Upper lobe of left lung (tissue), 6 donors: Measurements from ENCODE around the gene ANKRD44. TPM values are rescaled to one million over a fixed set of nuclear protein-coding genes. Genes with fewer than 3 reads are reported as not detected.

Experiments used
- ATAC-seq, 2 donors: fragments of 200-7000 bp; cut with Tn5 transposase; one replicate each; pipeline ENCODE4 v1.9.1; 2022; ENCODE audit warnings: mild to moderate bottlenecking in 2 of 2, moderate library complexity in 2 of 2; ENCODE audit not compliant: low FRiP score in 2 of 2
- DNase-seq, 2 donors: peaks; one replicate each; pipeline ENCODE4 v3.0.0-alpha.2; 2019 to 2020
- H3K27ac ChIP-seq, 4 donors: fragments of 200-600 bp; sonication (generic); one replicate each; pipeline ENCODE4 v1.5.1; 2016 to 2019
- H3K27me3 ChIP-seq, 4 donors: fragments of 200-600 bp; sonication (generic); one replicate each; pipeline ENCODE4 v1.5.1; 2017 to 2019
- H3K36me3 ChIP-seq, 4 donors: fragments of 200-600 bp; sonication (generic); one replicate each; pipeline ENCODE4 v1.5.1; 2016 to 2019
- H3K4me1 ChIP-seq, 4 donors: fragments of 200-600 bp; sonication (generic); one replicate each; pipeline ENCODE4 v1.5.1; 2018 to 2019
- H3K4me3 ChIP-seq, 4 donors: fragments of 200-600 bp; sonication (generic); one replicate each; pipeline ENCODE4 v1.5.1; 2017 to 2019; ENCODE audit warnings: mild to moderate bottlenecking in 2 of 4, moderate library complexity in 1 of 4
- H3K9me3 ChIP-seq, 4 donors: fragments of 200-600 bp; sonication (generic); one replicate each; pipeline ENCODE4 v1.5.1; 2018 to 2019
- EP300 ChIP-seq, 4 donors: sonication (generic); formaldehyde crosslinking; IDR thresholded peaks; one replicate each; pipeline ENCODE4 v1.5.1; 2017; ENCODE audit warnings: antibody characterized with exemption in 4 of 4, control low read depth in 2 of 4
- POLR2A ChIP-seq, 4 donors: fragments of 450-650 bp; IDR thresholded peaks; one replicate each; pipeline ENCODE4 v1.5.1; 2016 to 2017; ENCODE audit warnings: antibody characterized with exemption in 4 of 4, mild to moderate bottlenecking in 2 of 4
- POLR2AphosphoS5 ChIP-seq, 2 donors: sonication (generic); formaldehyde crosslinking; IDR thresholded peaks; one replicate each; pipeline ENCODE4 v1.5.1; 2017; ENCODE audit warnings: antibody characterized with exemption in 2 of 2
- WGBS, 2 donors: methylation state at CpG; one replicate each; pipeline ENCODE4 v1.1.5; 2017 to 2018; 5-methylcytosine and 5-hydroxymethylcytosine counted together
- total RNA-seq, 6 donors: library from RNA; depleted of rRNA in 4 of 6; stranded (reverse); fragments of >200 nt in 4 of 6; gene quantifications; one replicate each; pipeline versions ENCODE4 v1.1.0 to v1.2.1, GENCODE V29; 2016 to 2021
- TF ChIP-seq, protein P1 (sequence below), 6 experiments: fragments of 450-650 bp in 4 of 6; fragments of 200-600 bp in 2 of 6; sonication (generic) in 2 of 6; IDR thresholded peaks; one replicate each; pipeline ENCODE4 v1.5.1; 2016 to 2019; ENCODE audit warnings: antibody characterized with exemption in 6 of 6
- donor health status: DM: no; HTN: no; CAD: no; lungs with moderate emphysema.
- donor health status: DM: no; HTN: yes; CAD: no; lungs with severe emphysema.

Gene ANKRD44
- total RNA-seq, 6 donors from 2014 or later, result 41.0 to 91.1 (median 61.7) TPM

DNA sequence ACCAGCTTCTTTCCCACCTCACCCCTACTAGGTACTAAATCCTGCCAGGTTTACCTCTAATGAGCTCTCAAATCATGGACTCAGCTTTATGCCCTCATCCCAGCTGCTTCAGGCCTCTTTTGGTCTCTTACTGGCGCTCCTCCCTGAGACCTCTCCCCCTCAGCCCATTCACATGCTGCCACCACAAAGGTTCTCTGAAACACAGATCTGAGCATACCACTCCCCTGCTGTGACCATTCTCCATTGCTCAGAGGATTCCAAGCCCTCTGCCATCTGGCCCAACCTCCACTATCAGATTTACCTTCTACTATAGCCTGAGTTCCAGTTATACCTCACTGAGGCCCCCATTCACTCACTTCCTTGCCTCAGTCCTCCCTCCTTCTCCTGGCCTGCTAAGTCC lies 174.8 kb downstream of the ANKRD44 start:
- TF ChIP-seq POLR2A (IDR thresholded peaks at IDR 0.05) (no peak), EP300 (IDR thresholded peaks at IDR 0.05) (no peak), POLR2AphosphoS5 (IDR thresholded peaks at IDR 0.05) (no peak)
- TF ChIP-seq, protein P1, sequence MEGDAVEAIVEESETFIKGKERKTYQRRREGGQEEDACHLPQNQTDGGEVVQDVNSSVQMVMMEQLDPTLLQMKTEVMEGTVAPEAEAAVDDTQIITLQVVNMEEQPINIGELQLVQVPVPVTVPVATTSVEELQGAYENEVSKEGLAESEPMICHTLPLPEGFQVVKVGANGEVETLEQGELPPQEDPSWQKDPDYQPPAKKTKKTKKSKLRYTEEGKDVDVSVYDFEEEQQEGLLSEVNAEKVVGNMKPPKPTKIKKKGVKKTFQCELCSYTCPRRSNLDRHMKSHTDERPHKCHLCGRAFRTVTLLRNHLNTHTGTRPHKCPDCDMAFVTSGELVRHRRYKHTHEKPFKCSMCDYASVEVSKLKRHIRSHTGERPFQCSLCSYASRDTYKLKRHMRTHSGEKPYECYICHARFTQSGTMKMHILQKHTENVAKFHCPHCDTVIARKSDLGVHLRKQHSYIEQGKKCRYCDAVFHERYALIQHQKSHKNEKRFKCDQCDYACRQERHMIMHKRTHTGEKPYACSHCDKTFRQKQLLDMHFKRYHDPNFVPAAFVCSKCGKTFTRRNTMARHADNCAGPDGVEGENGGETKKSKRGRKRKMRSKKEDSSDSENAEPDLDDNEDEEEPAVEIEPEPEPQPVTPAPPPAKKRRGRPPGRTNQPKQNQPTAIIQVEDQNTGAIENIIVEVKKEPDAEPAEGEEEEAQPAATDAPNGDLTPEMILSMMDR (IDR thresholded peaks at IDR 0.05), result no peak
- ATAC-seq, result no peak
- H3K4me1 ChIP-seq, result peaks cover 5 to 14% (median 12%) of the 10 kb centered on the region in 4 donors
- H3K27ac ChIP-seq, result no peak overlapping the region
- H3K9me3 ChIP-seq, result no peaks in the 10 kb centered on the region
- H3K4me3 ChIP-seq, result no peak overlapping the region
- no peaks in the 10 kb centered on the region for H3K27me3 ChIP-seq
- no peak for DNase-seq
- WGBS, 2 donors, result 100% methylated on average over 1 of the region's 1 CpG
- H3K36me3 ChIP-seq, result peaks cover 0 to 10% (median 1%) of the 10 kb centered on the region in 4 donors

DNA sequence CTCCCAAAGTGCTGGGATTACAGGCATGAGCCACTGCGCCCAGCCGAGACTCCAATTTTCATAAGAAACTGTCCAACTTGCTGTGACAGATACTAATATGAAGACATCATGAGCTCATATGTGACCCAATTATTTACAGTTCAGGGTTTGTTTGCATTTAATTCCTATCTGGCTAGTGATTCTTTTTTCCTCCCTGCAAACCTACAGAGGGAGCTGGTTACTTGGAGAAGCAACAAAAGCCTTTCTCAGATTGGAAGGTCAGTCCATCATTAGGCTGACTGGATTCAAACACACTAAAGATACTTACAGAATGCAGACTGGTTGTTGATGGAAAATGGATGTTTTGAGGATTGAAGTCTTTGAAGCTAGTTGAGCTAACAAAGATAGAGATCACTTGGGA lies 176.4 kb downstream of the ANKRD44 start:
- H3K4me1 ChIP-seq, result peaks cover 5 to 14% (median 12%) of the 10 kb centered on the region in 4 donors
- no peaks in the 10 kb centered on the region for H3K9me3 ChIP-seq
- no peak for ATAC-seq
- H3K4me3 ChIP-seq, result no peak overlapping the region
- no peaks in the 10 kb centered on the region for H3K27me3 ChIP-seq
- H3K36me3 ChIP-seq, result peaks cover 0 to 10% (median 1%) of the 10 kb centered on the region in 4 donors
- no peak overlapping the region for H3K27ac ChIP-seq
- WGBS, 2 donors, result 93 to 100% methylated on average over 2 of the region's 2 CpGs
- DNase-seq, result no peak
- TF ChIP-seq POLR2AphosphoS5 (IDR thresholded peaks at IDR 0.05) (no peak), EP300 (IDR thresholded peaks at IDR 0.05) (no peak), POLR2A (IDR thresholded peaks at IDR 0.05) (no peak)
- TF ChIP-seq, protein P1 (IDR thresholded peaks at IDR 0.05), result no peak

DNA sequence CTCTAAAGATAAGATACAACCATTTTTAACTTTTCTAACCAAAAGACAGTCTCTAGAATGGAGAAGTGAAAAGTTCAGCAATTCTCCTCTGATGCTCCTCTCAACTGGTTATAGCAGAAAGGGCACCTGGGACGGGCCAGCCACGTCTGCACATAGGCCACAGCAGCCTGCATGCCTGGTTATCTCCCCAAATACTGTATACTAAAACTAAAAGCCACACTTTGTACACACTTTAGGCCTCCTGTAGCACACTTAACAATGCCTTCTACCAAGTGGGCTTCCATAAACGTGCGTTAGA lies 179.1 kb downstream of the ANKRD44 start:
- 87 to 94% methylated on average over 4 of the region's 4 CpGs for WGBS, 2 donors
- no peaks in the 10 kb centered on the region for H3K4me1 ChIP-seq
- no peak overlapping the region for H3K27ac ChIP-seq
- H3K27me3 ChIP-seq, result no peaks in the 10 kb centered on the region
- TF ChIP-seq POLR2AphosphoS5 (IDR thresholded peaks at IDR 0.05), result no peak
- no peak for TF ChIP-seq POLR2A (IDR thresholded peaks at IDR 0.05)
- TF ChIP-seq, protein P1 (IDR thresholded peaks at IDR 0.05), result no peak
- no peak for TF ChIP-seq EP300 (IDR thresholded peaks at IDR 0.05)
- H3K36me3 ChIP-seq, result peaks cover 0 to 10% (median 1%) of the 10 kb centered on the region in 4 donors
- no peak overlapping the region for H3K4me3 ChIP-seq
- DNase-seq (no peak), ATAC-seq (no peak)
- no peaks in the 10 kb centered on the region for H3K9me3 ChIP-seq

DNA sequence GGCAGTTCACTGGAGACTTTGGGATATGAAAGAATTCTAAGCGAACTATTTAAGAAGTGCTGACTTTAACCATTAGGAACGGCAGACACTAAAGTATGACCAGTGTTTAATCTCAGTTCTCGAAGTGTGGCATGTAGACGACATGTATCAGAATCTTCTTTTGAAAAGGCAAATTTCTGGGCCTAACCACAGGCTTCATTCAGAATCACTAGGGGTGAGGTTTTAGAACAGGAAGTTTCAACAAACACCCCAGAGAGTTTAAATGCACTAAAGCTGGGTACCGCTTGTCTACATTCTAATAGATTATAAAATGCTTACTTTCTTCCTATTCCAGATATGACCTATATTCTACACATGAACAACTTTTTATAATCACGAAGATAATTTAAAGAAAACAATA lies 180.3 kb downstream of the ANKRD44 start:
- no peak for ATAC-seq
- H3K27ac ChIP-seq, result no peak overlapping the region
- WGBS, 2 donors, result 73 to 79% methylated on average over 6 of the region's 6 CpGs

DNA sequence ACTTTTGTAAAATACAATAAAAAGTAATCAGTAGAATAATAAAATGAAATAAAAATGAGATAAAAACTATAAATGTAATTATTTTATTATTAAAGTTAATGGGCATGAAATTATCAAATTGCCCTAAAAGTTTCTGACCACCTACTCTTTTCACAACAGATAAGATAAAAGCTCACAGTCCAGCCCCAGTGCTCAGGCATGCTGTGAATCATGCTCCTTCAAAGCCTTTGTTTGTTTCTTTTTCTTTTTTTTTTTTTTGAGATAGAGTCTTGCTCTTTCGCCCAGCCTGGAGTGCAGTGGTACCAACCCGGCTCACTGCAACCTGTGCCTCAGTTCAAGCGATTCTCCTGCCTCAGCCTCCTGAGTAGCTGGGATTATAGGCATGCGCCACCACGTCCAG lies 181.7 kb downstream of the ANKRD44 start:
- TF ChIP-seq POLR2AphosphoS5 (IDR thresholded peaks at IDR 0.05) (no peak), EP300 (IDR thresholded peaks at IDR 0.05) (no peak), POLR2A (IDR thresholded peaks at IDR 0.05) (no peak)
- TF ChIP-seq, protein P1 (IDR thresholded peaks at IDR 0.05), result no peak
- Histone ChIP-seq H3K4me1 (no peaks in the 10 kb centered on the region), H3K4me3 (no peak overlapping the region), H3K9me3 (no peaks in the 10 kb centered on the region), H3K27ac (no peak overlapping the region), H3K36me3 (peaks cover 0 to 18% (median 7%) of the 10 kb centered on the region in 4 donors), H3K27me3 (no peaks in the 10 kb centered on the region)
- 87 to 94% methylated on average over 5 of the region's 5 CpGs for WGBS, 2 donors
- ATAC-seq, result no peak
- no peak for DNase-seq

More for the DNA sequence above, 180.3 kb downstream of the ANKRD44 start:
- no peaks in the 10 kb centered on the region for H3K4me1 ChIP-seq
- no peak for DNase-seq
- H3K36me3 ChIP-seq, result peaks cover 0 to 17% (median 5%) of the 10 kb centered on the region in 4 donors
- H3K4me3 ChIP-seq, result no peak overlapping the region
- TF ChIP-seq, protein P1 (IDR thresholded peaks at IDR 0.05), result no peak
- TF ChIP-seq POLR2AphosphoS5 (IDR thresholded peaks at IDR 0.05) (no peak), EP300 (IDR thresholded peaks at IDR 0.05) (no peak), POLR2A (IDR thresholded peaks at IDR 0.05) (no peak)
- no peaks in the 10 kb centered on the region for H3K9me3 ChIP-seq
- no peaks in the 10 kb centered on the region for H3K27me3 ChIP-seq
